HG03064 (cell line): ENCODE data around the gene SNX6.
"Not testable (repeated sequence)": the region's sequence is repeated elsewhere in the genome, so short reads cannot be mapped to it uniquely, and the experiment has no call there.

Experiments
- ATAC-seq: cut with Tn5 transposase; IDR thresholded peaks from one replicate; pipeline ENCODE4 v1.9.1; 2021; ENCODE audit warnings: low read depth; ENCODE audit not compliant: unreplicated experiment

The SNX6 gene

DNA sequence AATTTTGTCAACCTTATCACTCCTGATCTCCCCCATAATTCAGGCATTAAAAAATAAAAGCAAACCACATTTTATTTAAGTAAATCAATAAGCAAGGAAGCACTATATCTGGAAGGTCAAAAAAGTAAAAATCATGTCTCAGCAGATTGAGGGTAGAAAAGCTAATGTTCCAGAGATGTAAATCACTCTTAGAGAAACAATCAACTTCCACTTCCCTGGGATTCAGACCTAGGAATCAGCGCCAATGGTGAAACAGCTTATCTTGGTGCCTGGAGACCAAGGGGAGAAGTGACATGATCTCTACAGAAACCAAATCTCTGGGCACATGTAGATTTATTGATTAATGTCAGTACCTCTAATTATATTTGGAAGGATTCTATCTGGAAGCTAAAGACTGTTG lies 10.9 kb upstream of the SNX6 start:
- no peak for ATAC-seq

DNA sequence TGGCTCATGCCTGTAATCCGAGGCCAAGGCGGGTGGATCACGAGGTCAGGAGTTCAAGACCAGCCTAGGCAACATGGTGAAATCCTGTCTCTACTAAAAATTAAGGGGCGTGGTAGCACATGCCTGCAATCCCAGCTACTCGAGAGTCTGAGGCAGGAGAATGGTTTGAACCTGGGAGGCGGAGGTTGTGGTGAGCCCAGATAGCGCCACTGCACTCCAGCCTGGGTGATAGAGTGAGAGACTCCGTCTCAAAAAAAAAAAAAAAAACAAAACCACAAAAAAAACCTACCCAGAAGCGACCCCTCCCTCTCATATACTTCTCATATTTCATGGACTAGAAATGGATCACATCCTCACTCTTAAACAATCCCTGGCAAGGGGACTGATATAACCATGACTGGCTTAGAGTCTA lies 4.4 kb upstream of the SNX6 start:
- not testable (repeated sequence) for ATAC-seq

DNA sequence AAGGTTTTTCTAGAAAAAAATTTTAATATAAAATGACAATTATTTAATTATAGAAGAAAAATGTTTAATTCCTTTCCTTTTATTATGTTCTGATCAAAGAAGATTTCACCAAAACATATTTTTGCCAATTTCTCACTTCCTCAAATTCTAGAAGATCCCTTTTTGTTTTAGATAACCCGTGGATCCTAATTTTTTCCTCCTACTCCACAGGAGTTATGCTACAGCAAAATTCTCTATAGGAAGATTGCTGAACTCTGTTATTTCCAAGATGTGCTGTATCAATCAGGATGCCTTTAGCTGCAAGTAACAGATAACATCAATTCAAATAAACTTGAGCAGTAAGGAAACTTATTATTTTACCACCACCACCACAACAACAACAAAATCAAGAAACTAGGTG lies 3.8 kb upstream of the SNX6 start:
- ATAC-seq = no peak

DNA sequence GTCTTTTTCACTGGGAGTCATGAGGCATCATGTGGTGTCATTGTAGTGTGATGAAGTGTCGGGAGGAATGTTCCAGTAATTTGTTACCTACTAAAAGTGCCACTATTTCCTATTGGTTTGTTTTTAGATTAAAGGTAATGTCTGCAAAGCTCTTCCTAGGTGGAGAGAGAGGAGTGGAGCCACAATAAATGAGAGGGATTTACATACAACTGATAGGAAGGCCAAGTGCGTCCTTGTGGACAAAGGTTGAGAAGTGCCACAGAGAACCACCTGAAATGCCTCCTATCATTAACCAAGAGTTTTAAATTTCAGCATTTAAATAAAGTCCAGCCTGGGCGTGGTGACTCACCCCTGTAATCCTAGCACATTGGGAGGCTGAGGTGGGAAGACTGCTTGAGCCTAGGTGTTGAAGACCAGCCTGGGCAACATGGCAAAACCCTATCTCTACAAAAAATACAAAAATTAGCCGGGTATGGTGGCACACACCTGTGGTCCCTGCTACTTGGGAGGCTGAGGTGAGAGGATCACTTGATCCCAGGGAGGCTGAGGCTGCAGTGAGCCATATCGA lies 2.5 kb upstream of the SNX6 start:
- ATAC-seq = no peak

DNA sequence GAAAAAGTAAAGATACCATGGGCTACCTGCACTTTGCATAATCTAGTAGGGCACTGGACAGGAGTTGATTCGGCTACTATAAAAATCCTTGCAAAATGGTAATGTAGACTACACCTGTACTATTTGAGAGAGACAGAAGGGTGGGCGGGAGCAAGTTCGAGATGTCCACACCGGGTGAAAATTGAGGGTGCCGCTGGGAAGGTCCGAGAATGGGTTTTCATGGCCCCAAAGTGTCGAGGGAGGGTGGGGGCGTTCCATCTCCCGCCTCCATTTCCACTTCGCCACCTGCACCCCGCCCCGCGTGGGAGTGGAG lies 648 bp downstream of the SNX6 start:
- peak; percentile 3 for ATAC-seq

DNA sequence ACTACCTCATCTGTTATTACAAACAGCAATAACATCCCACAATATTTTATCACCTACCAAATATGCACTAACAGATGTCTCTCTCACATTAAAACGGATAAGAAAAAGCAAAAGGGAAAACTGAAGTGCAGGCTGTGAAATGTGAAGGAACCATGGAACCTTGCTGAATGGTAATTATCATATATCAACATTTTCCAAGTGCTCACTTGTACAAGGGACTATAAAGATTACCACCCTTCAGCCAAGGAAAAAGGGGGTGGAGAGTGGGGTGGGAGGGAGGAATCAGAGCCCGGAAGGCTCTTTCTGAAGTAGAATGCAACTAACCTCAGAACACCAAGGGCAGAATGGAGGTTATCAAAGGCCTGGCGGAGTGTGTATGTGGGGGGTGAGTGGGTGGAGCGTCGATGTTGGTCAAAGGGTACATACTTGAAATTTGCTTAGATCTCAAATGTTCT lies 1.2 kb downstream of the SNX6 start:
- ATAC-seq = no peak

DNA sequence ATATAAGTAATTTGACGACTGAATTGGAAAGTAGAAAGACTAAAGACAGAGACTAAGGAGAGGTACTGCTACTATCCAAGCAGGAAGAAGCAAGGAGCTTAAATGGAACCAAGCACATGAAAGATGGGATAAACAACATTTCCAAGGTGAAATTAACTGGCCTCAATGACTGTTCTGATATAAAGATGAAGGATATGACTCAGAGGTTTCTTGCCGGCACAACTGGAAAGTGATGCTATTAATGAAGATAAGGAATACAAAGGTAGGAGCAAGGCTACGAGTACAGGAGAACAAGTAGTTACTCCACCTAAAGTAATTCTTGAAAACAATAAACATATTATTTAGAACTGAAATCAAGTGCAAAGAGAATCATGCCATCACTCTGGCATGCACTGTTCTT lies 6.4 kb downstream of the SNX6 start:
- no peak for ATAC-seq

DNA sequence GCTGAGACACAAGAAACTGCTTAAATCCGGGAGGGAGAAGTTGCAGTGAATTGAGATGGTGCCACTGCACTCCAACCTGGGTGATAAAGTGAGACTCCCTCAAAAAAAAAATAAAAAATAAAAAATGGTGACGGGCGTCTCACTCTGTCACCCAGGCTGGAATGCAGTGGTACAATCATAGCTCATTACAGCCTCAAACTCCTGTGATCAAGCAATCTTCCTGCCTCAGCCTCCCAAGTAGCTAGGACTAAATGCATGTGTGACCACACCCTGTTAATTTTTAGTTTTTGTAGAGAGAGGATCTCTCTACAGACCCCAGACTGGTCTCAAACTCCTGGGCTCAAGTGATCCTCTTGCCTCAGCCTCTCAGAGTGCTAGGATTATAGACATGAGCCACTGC lies 9.1 kb downstream of the SNX6 start:
- ATAC-seq = no peak

DNA sequence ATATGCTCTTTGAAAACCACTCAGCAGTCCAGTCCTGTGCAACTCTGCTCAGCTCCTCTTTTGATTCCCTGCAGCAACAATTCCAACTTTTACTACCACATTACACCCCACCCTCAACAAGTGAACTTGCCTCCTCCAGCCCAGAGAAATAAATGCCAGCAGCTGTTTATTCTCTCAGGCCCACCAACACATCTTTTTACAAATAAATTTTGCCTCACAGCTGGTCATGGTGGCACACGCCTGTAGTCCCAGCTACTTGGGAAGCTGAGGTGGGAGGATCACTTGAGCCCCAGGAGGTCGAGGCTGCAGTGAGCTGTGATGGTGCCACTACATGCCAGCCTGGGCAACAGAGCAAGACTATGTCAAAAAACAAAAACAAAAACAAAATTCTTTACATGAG lies 9.8 kb downstream of the SNX6 start:
- ATAC-seq = no peak

DNA sequence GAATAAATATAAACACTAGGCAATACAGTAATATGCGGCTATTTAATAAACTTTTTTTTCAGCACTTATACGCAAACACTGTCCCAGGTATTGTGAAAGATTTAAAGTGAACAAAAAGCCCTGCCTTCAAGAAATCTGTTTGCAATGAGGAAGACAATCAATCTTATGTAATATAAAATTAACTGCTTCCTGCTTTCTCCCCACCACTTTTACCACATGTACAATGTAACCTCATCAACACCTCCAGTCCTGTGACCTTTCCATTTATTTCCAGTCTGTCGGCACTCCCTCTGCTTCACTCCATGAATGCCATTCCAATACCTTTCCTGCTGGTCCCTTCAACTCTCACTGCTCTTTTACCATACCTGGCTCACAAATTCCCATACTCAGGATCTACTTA lies 10.5 kb downstream of the SNX6 start:
- no peak for ATAC-seq

DNA sequence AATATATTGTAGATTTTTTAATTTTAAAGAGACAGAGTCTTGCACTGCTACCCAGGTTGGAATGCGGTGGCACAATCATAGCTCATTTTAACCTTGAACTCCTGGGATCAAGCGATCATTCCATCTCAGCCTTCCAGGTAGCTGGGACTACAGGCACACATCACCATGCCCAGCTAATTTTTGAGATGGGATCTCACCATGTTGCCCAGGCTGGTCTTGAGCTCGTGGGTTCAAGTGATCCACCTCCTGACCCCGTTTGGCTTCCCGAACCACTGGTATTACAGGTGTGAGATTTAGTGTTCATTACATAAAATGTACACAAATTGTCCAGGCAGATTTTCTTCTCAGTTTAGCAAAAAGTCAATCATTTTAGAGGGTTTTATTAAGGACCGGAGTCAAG lies 13.6 kb downstream of the SNX6 start:
- ATAC-seq = no peak

DNA sequence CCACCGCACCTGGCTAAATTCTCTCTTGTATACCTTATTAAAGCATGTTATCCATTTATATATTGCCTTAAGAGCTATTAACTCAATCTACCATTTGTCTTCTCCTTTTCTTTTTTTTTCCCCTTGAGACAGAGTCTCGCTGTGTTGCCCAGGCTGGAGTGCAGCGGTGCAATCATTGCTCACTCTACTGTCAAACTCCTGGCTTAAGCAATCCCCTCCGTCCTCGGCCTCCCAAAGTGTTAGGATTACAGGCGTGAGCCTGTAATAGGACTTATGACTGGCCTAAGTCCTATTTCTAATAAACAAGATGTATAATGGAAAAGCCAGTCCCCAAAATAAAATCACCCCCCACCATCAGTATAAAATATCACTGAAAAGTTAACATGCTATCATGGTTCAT lies 14.4 kb downstream of the SNX6 start:
- no peak for ATAC-seq

DNA sequence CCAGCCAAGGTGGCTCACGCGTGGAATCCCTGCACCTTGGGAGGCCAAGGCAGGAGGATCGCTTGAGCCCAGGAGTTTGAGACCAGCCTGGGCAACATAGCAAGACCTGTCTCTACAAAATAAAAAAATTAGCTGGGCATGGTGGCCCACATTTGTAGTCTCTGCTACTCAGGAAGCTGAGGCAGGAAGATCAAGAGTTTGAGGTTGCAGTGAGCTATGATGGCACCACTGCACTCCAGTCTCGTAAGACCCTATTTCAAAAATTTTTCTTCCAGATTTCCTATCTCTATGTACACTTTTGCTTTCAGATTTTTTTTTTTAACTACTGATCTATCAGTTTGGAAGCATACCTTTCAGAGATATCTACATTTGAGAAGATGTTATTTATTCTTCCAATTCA lies 15.3 kb downstream of the SNX6 start:
- no peak for ATAC-seq

DNA sequence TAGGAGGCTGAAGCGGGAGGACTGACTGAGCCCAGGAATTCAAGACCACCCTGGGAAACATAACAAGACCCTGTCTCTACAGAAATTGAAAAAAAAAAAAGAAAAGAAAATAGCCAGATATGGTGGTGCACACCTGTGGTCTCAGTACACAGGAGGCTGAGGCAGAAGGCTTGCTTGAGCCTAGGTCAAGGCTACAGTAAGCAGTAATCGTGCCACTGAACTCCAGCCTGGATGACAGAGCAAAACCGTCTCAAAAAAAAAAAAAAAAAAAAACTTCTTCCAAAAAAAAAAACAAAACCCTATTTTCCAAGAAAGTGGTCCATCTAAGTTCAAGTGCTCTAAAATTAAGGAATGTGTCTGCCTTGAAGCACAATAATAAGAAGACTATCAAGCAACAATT lies 19.8 kb downstream of the SNX6 start:
- ATAC-seq = no peak

DNA sequence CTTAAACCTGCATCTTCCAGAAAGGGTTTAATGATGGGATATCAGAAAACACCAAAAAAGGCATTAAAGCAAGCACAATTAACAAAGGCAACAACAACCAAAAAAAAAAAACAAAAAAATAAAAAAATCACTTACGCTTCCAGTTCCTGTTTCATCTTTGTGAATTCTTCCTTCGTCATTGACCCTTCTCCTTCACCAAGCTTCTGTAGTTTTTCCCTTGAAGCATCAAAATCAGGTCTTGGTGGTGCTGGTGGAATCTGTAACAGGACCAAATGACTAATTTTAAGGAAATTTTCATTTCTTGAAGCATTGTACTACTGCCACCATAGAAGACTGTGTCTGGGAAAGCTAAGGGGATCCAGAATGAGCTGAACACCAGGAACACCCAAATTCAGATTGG lies 24.5 kb downstream of the SNX6 start:
- ATAC-seq = no peak

DNA sequence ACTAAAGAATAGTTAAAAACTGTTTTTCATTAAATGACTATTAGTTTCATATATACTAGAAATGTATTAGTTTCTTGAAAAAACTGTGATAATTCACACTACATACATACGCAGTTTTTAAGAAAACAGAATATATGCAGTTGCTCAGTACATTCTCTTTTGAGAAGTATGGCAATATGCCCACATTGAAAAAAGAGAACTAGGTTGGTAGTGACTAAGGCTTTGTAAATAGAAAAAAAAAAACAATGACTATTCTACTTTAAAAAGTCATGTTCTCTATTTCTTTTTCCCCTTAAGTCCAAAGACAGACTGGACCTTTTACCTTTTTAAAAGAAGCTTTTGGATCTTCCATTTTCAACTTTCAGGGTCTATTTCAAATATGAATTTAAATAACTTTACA lies 25.0 kb downstream of the SNX6 start:
- no peak for ATAC-seq

DNA sequence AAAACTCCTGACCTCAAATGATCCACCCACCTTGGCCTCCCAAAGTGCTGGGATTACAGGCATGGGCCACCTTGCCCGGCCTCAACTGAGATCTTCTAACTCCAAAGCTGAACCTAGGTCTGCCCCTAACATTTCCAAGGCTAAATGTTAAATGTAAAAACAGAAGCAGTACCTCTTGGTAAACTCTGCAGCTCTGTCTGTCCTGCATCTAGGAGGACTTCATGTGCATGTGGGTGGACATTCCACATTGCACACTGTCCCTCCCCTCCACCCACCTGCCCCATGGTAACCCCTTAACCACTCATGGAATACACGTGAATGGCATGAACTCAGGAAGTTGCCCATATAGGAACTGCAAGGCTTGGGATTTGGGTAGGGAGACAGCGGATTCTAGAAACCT lies 33.1 kb downstream of the SNX6 start:
- ATAC-seq = no peak

DNA sequence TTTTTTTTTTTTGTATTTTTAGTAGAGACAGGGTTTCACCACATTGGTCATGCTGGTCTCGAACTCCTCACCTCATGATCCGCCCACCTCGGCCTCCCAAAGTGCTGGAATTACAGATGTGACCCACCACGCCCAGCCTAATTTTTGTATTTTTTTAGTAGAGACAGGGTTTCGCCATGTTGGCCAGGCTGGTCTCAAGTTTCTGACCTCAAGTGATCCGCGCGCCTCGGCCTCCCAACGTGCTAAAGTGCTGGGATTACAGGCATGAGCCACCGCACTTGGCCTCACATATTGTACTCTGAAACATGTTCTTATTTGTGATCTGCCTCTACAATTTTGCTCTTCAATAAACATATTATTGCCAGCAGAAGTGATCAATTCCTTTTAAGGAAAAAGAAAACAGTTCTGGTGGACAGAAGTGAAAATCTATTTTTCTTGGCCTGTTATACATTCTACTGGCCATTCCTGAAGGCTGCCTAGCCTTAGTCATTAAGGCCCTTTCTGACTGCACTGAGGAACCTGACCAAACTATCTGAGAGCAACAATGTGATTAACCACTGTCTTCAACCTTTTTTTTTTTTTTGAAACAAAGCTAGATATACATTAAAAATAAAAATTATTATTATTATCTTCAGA lies 36.1 kb downstream of the SNX6 start:
- ATAC-seq = no peak

DNA sequence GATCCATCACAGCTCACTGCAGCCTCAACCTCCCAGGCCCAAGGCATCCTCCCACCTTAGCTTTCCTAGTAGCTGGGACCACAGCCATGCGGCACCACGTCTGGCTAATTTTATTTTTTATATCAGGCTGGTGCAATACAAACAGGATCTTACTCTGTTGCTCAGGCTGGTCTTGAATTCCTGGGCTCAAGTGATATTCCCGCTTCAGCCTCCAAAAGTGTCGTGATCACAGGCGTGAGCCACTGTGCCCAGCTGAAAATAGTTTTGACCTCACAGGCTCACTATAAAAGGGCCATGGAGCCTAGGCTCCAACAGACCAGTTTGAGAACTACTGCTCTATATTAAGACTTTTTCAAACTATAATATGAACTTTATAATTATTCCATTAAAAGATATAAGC lies 37.3 kb downstream of the SNX6 start:
- ATAC-seq = no peak

DNA sequence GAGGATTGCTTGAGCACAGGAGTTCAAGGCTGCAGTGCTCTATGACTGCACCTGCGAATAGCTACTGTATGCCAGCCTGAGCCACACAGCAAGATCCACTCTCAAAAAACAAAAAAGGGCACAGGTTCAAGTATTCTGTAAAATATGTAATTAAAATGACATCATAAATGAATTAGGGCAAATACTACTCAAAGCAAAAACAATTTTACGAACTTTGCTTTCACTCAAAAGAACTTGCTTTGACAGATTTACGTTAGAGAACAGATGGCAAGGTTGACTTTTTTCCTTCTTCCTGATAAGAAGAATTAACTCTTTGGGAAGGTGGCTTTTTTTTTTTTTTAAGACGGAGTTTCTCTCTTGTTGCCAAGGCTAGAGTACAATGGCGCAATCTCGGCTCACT lies 46.4 kb downstream of the SNX6 start:
- ATAC-seq = no peak

DNA sequence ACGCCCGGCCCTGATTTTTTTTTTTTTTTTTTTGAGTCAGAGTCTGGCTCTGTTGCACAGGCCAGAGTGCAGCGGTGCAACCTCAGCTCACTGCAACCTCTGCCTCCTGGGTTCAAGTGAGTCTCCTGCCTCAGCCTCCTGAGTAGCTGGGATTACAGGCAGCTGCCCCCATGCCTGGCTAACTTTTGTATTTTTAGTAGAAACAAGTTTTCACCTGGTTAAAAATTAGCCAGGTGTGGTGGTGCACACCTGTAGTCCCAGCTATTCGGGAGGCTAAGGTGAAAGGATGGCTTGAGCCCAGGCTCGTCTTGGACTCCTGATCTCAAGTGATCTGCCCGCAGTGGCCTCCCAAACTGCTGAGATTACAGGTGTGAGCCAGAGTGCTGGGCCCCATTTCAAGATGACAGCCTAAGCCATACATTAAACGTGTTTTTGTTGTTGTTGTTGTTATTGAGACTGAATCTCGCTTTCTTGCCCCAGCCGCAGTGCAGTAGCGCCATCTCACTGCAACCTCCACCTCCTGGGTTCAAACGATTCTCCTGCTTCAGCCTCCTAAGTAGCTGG lies 47.7 kb downstream of the SNX6 start:
- ATAC-seq = no peak

DNA sequence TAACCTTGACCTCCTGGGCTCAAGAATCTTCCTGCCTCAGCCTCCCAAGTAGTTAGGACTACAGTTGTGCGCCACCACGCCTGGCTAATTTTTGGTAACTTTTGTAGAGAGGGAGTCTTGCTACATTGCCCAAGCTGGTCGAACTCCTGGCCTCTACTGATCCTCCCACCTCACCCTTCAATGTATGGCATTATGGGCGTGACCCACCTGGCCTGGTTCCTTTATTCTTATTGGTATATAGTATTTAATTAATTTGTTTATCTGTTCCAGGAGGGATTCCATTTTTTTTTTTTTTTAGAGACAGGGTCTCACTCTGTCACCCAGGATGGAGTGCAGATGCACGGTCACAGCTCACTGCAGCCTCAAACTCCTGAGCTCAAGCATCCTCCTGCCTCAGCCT lies 49.6 kb downstream of the SNX6 start:
- ATAC-seq = no peak

DNA sequence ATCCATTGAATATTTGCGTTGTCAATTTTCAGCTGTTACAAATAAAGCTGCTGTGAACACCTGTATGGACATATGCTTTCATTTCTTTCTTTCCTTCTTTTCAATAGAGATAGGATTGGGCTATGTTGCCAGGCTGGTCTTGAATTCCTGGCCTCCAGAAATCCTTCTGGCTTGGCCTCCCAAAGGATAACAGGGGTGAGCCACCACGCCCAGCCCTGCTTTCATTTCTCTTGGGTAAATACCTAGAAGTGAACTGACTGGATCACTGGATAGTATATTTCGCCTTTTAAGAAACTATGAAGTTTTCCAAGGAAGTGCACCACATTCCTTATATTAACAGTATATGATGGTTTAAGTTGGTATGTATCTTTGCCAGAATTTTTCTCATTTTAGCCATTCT lies 58.2 kb downstream of the SNX6 start:
- no peak for ATAC-seq
